ENCODE results near the gene RAB9A. TPM values are rescaled to one million over a fixed set of nuclear protein-coding genes. Genes with fewer than 3 reads are reported as not detected.
"Not testable (repeated sequence)": the region's sequence is repeated elsewhere in the genome, so short reads cannot be mapped to it uniquely, and the experiment has no call there.

Gene RAB9A
- total RNA-seq = 28.2 TPM
- long read RNA-seq, transcript RAB9A-203 (2 exons, 737 nt) = minor isoform, 13 of 35 reads
- long read RNA-seq, transcript RAB9A-202 (3 exons, 2,039 nt) = major isoform, 16 of 35 reads
- long read RNA-seq, partial matches to known transcripts = 0 of 35 reads
- long read RNA-seq, other reads (novel, unspliced or antisense) = 3 of 35 reads

DNA sequence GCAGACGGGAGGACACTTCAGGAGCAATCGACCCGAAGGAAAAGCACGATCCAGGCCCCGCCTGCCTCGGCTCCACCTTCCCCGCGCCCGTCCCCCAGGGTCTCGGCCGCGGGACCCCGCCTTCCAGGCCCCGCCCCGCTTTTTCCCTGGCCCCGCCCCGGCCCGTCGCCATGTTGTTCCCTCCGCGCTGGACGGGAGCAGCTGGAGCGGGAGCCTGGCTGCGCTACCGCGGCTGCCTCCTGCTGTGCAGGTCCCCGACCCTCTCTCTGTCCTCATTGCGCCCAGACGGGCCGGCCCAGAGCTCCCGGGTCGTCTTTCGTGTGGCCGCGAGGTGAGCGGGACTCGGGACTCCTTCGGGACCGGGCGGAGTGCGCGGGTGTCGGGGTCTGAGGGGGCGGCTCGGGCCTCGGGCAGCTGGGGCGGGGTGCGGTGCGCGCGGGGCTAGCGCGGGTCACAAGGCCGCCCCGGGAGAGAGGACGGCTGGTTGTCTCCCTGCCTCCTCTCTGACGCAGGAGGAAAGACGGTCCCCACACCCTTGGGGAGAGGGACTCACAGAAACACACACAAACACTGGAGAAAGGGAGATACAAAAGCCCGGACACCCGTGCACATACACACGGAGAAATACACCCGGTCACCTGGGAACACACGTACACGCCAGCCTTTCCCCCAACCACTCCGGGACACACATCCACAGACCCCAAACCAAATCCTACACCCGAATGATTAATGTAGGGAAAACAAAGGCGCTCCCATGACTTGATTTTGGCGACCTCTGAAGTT is at the start of gene RAB9A:
Gene RAB9A, plus strand, starts transcription at position 171 of the 783 bp plus-strand sequence. CDS start 19,619 bp downstream, outside the sequence.
- peak; percentile 93 for DNase-seq (ENCODE audit: low spot score)
- intact Hi-C loops (cut with DNase I) = loop anchor here (5.0 kb wide), 1 partner anchor 37 kb away; the partner anchor contains the start of gene TCEANC

GRCh38 chrX:13641684-13642083 is 47.2 kb upstream of the RAB9A start:
- DNase-seq (ENCODE audit: low spot score) = not testable (repeated sequence)
- intact Hi-C loops (cut with DNase I) = loop anchor here (10.0 kb wide), 1 partner anchor 697 kb away; no protein-coding TSS in a partner anchor

GRCh38 chrX:13645464-13646153 is 43.3 kb upstream of the RAB9A start:
- intact Hi-C loops (cut with DNase I) = loop anchor here (2.0 to 10.0 kb wide), 2 partner anchors 137 to 701 kb away; no protein-coding TSS in a partner anchor
- no peak for DNase-seq (ENCODE audit: low spot score)

DNA sequence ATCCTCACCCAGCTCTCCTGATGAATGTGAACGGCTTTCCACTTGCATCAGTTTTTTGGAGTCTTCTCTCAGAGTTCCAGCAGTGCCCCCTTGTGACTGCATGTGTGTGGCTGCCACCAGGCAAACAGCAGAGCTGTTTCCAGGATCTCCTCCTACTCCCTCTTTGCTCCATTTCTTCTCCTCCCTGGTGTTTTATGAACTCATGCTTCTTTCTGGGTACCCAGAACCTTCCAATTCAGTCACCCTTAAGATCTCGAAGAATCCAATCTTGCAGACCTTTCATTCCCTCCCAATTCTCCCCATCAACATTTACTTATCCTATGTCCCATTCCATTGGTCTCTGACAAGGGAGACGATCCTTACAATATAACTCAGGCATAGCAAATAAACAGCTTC is 42.8 kb upstream of the RAB9A start:
- intact Hi-C loops (cut with DNase I) = loop anchor here (2.0 to 10.0 kb wide), 2 partner anchors 137 to 701 kb away; no protein-coding TSS in a partner anchor

DNA sequence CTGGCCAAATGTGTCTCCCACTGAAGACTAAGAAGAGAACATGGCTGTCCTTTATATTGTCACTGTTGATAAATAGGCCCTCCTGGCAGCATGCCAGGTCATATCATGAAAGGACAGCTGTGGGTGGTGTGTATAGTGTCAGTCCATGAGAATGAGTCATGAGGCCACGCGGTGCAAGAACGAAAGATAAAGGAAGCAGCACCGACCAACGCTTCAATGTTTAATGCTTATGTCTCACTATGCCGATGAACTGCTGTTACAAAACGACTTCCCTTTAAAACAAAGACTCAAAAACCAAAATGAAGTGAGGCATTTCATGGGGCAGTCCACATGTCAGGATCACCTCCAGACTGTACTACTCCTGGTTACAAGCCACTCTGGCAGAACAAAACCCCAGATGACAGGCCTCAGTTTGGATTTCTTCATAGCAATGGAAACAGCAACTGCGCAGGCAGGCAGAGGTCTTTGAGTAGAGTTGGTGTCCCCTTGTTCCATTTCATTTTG is 41.2 kb upstream of the RAB9A start:
- DNase-seq (ENCODE audit: low spot score) = no peak
- intact Hi-C loops (cut with DNase I) = loop anchor here (2.0 to 10.0 kb wide), 2 partner anchors 139 to 703 kb away; no protein-coding TSS in a partner anchor

More for the DNA sequence above, 42.8 kb upstream of the RAB9A start:
- no peak for DNase-seq (ENCODE audit: low spot score)

GRCh38 chrX:13648336-13648735 is 40.6 kb upstream of the RAB9A start:
- DNase-seq (ENCODE audit: low spot score) = not testable (repeated sequence)
- intact Hi-C loops (cut with DNase I) = loop anchor here (10.0 kb wide), 1 partner anchor 704 kb away; no protein-coding TSS in a partner anchor

DNA sequence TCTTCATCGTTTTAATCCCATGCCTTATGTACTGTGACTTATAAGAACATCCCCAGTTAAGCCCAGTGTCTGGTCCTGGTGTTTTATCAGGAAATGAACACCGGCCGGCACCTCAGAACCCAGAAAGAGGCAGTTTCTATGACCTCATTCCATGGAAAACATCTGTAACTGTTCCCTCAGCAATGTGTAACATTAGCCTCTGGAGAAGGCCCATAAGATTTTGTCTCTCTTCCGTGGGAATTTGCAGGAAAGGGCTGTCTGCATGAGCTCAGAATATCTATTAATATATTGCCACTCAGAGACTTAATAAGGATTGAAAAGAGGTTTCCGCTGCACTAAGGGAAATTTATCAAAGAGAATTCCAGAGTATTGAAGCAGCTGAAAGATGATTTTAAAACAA is 39.1 kb upstream of the RAB9A start:
- intact Hi-C loops (cut with DNase I) = loop anchor here (5.0 to 10.0 kb wide), 3 partner anchors 37 to 705 kb away; partner anchors contain the start of gene RAB9A
- no peak for DNase-seq (ENCODE audit: low spot score)

- no peak for DNase-seq (ENCODE audit: low spot score)
- intact Hi-C loops (cut with DNase I) = loop anchor here (5.0 to 10.0 kb wide), 2 partner anchors 37 to 244 kb away; partner anchors contain the start of gene RAB9A
These were observed 38.6 kb upstream of the RAB9A start for GRCh38 chrX:13650318-13650717.

- no peak for DNase-seq (ENCODE audit: low spot score)
- intact Hi-C loops (cut with DNase I) = loop anchor here (5.0 to 10.0 kb wide), 2 partner anchors 36 to 244 kb away; partner anchors contain the start of gene RAB9A
These were observed 37.8 kb upstream of the RAB9A start for GRCh38 chrX:13651150-13651549.

DNA sequence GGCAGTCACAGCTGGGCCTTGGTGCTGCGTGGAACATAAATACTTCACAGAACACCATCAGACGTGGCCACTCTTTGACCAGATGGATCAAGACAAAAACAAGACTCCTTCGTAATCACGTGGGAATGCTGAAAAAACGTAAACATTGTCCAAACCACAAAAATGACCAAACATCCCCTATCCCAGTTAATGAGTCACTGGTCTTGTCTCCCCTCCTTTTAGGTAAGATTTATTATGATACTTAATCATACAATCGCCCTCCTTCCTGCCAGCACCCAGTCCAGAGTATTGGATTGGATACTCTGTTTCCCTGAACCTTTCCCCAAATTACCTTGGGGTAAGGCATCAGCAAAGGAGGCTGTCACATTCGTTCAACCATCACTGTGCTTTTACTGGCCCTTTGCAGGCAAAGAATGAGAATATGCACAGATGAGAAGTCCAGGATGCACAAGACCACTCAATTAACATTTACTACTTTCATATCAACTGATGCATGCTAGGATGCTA is 36.6 kb upstream of the RAB9A start:
- no peak for DNase-seq (ENCODE audit: low spot score)
- intact Hi-C loops (cut with DNase I) = loop anchor here (2.0 to 10.0 kb wide), 3 partner anchors 35 to 378 kb away; partner anchors contain the start of gene RAB9A

DNA sequence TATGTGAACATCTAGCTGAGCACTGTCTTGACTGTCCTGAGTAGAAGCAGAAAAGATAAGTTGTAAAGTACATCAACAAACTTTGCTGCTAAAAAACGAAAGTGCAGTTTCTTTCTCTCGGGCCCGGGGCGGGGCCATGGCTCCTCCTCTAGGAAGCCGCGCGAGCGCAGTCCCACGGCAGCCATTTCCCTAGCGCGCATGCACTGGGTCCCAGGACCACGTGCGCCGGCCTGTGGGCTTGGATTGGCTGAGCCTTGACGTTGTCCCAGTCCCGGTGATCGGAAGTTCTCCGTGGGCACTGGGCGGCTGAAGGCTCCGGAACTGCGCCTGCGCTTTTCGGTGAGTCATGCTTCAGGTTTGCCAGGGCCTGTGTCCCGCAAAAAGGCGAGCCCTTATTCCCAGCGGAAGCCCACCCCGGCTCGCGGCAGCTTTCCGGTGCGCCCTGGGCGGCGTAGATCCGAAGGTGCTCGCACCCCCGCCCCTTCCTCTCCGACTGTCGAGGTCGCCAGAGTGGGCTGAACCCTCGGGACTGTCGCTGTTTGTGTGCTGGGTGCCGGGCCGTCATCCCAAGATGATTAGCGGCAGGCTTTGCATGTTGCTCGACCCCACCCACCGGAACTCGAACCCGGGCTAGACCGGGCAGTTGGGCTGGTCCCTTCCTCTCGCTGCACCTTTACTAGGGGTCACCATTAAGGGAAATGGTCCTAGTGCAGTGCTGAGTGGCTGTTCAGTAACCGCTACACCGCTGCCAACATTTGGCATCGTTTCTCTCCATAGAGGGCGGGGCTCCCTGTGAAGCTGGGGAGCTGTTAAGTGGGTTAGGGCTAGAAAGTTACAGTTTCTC is 35.9 kb upstream of the RAB9A start, which contains the start of gene TCEANC:
Gene TCEANC, plus strand, starts transcription at position 292 of the 844 bp plus-strand sequence. CDS start 9,368 bp downstream, outside the sequence.
- intact Hi-C loops (cut with DNase I) = loop anchor here (2.0 to 10.0 kb wide), 3 partner anchors 34 to 378 kb away; partner anchors contain the start of gene RAB9A
- DNase-seq (ENCODE audit: low spot score) = peak; percentile 98

GRCh38 chrX:13654116-13654515 is 34.8 kb upstream of the RAB9A start:
- no peak for DNase-seq (ENCODE audit: low spot score)
- intact Hi-C loops (cut with DNase I) = loop anchor here (5.0 to 10.0 kb wide), 2 partner anchors 33 to 241 kb away; partner anchors contain the start of gene RAB9A

- intact Hi-C loops (cut with DNase I) = loop anchor here (5.0 to 10.0 kb wide), 2 partner anchors 92 to 239 kb away; no protein-coding TSS in a partner anchor
- no peak for DNase-seq (ENCODE audit: low spot score)
These were observed 33.3 kb upstream of the RAB9A start for GRCh38 chrX:13655674-13656073.

GRCh38 chrX:13658602-13659001 is 30.3 kb upstream of the RAB9A start:
- no peak for DNase-seq (ENCODE audit: low spot score)
- intact Hi-C loops (cut with DNase I) = loop anchor here (1.0 to 10.0 kb wide), 3 partner anchors 89 to 374 kb away; no protein-coding TSS in a partner anchor

GRCh38 chrX:13659063-13659462 is 29.9 kb upstream of the RAB9A start:
- intact Hi-C loops (cut with DNase I) = loop anchor here (1.0 to 10.0 kb wide), 3 partner anchors 88 to 373 kb away; no protein-coding TSS in a partner anchor
- DNase-seq (ENCODE audit: low spot score) = no peak

GRCh38 chrX:13661735-13662288 is 27.1 kb upstream of the RAB9A start:
- no peak for DNase-seq (ENCODE audit: low spot score)
- intact Hi-C loops (cut with DNase I) = no loop called here

DNA sequence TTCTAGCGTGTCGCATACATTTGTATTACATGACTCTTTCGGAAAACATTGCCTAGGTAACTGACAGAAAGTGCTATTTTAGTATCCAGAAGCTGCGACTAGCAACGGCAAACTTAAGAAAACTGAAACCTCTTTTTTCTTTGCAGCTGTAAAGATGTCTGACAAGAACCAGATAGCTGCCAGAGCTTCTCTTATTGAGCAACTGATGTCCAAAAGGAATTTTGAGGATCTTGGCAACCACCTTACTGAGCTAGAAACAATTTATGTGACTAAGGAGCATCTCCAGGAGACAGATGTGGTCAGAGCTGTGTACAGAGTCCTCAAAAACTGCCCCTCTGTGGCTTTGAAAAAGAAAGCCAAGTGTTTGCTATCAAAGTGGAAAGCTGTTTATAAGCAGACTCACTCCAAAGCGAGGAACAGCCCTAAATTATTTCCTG is 26.6 kb upstream of the RAB9A start:
- intact Hi-C loops (cut with DNase I) = no loop called here

More for the DNA sequence above, 26.6 kb upstream of the RAB9A start:
- no peak for DNase-seq (ENCODE audit: low spot score)
